Heart left ventricle (tissue), 16 donors: Measurements from ENCODE around the gene TPBGL. TPM values are rescaled to one million over a fixed set of nuclear protein-coding genes. Genes with fewer than 3 reads are reported as not detected.

Experiments
- ATAC-seq, 4 donors: fragments of 200-7000 bp; cut with Tn5 transposase; one replicate each; pipeline ENCODE4 v1.9.1; 2020 to 2022; ENCODE audit warnings: moderate library complexity in 4 of 4, mild to moderate bottlenecking in 3 of 4, moderate number of reproducible peaks in 1 of 4
- DNase-seq, 5 donors: peaks; one replicate each; pipeline ENCODE4 v3.0.0-alpha.2; 2020
- H3K27ac ChIP-seq, 12 donors: fragments of 200-600 bp; sonication (generic) in 4 of 12; one replicate each; pipeline versions ENCODE4 v1.5.0 to v1.8.0; 2016 to 2022; ENCODE audit warnings: mild to moderate bottlenecking in 2 of 12
- H3K27me3 ChIP-seq, 9 donors: fragments of 200-600 bp; sonication (generic) in 2 of 9; one replicate each; pipeline versions ENCODE4 v1.5.1 to v1.8.0; 2016 to 2022; ENCODE audit warnings: mild to moderate bottlenecking in 3 of 9
- H3K36me3 ChIP-seq, 9 donors: fragments of 200-600 bp; sonication (generic) in 2 of 9; one replicate each; pipeline versions ENCODE4 v1.5.0 to v1.8.0; 2018 to 2022; ENCODE audit warnings: mild to moderate bottlenecking in 2 of 9
- H3K4me1 ChIP-seq, 12 donors: fragments of 200-600 bp; sonication (generic) in 4 of 12; one replicate each; pipeline versions ENCODE4 v1.5.0 to v1.8.0; 2016 to 2022; ENCODE audit warnings: mild to moderate bottlenecking in 3 of 12
- H3K4me3 ChIP-seq, 12 donors: fragments of 200-600 bp; sonication (generic) in 4 of 12; one replicate each; pipeline versions ENCODE4 v1.5.0 to v1.8.0; 2017 to 2022; ENCODE audit warnings: mild to moderate bottlenecking in 9 of 12, moderate library complexity in 4 of 12
- H3K9me3 ChIP-seq, 12 donors: fragments of 200-600 bp; sonication (generic) in 4 of 12; one replicate each; pipeline versions ENCODE4 v1.5.0 to v1.8.0; 2016 to 2022; ENCODE audit warnings: mild to moderate bottlenecking in 1 of 12
- POLR2A ChIP-seq, 2 donors: fragments of 450-650 bp; IDR thresholded peaks; one replicate each; pipeline ENCODE4 v1.6.1; 2017; ENCODE audit warnings: antibody characterized with exemption in 2 of 2, mild to moderate bottlenecking in 2 of 2, moderate library complexity in 2 of 2
- WGBS, 4 donors: extraction: QIAGEN DNeasy Blood & Tissue Kit in 2 of 4; methylation state at CpG; one replicate each; pipeline versions ENCODE4 v1.1.5 to v1.1.7; 2013 to 2018; 5-methylcytosine and 5-hydroxymethylcytosine counted together
- intact Hi-C, 10 donors: fragments of 100-400 bp; cut with DNase I; formaldehyde crosslinking; loops; one replicate each; pipeline versions ENCODE4 v1.11.1 to v1.14.2; 2022
- polyA plus RNA-seq, 2 donors: library from polyadenylated mRNA; stranded (reverse); fragments of 200-250 nt; gene quantifications; one replicate each; pipeline ENCODE4 v1.2.3, GENCODE V29; 2013
- total RNA-seq, 9 donors: library from RNA; depleted of rRNA in 2 of 9; stranded (reverse); fragments of >200 nt in 2 of 9; fragmentation: NEBNext Ultra II Directional in 3 of 9; extraction: Animal tissue kit (Norgen Biotek cat#: 25700) in 3 of 9; gene quantifications; one replicate each; pipeline versions ENCODE4 v1.1.0 to v1.2.4, GENCODE V29; 2016 to 2023
- TF ChIP-seq, protein P1 (sequence below), 12 donors: fragments of 200-600 bp; sonication (generic) in 4 of 12; IDR thresholded peaks; one replicate each; pipeline versions ENCODE4 v1.5.0 to v1.8.0; 2018 to 2022; ENCODE audit warnings: antibody characterized with exemption in 12 of 12, mild to moderate bottlenecking in 5 of 12
- donor health status: ischemic (EF 13 %, LVEDD 7.1; RV severe dilation, severe dysfunction).
- donor health status: healthy with polysubstance abuse.
- donor health status: DM: no; HTN: yes; CAD: no.
- donor health status: DM: no; HTN: no; CAD: no.
- donor health status: ischemic (EF 25% LVEDD 6.9; RV normal size, moderate dysfunction).
- donor health status: ischemic (EF 25% LVEDD 5.7; RV mildly dilated, moderate dysfunction).
- donor health status: healthy.
- donor health status: DM: yes; HTN: yes; CAD: no.
- donor health status: ischemic (EF 35%, LVEDD 5.7; RV mildly dilated, moderate dysfunction).
- donor health status: nonischemic (EF 11% LVEDD 7.7; RV severe dilation, severe dysfunction).
- donor health status: DM: yes; HTN: yes; CAD: no.
- donor health status: PGD.
- donor health status: ischemic (EF 29% LVEDD 5.4; RV normal size, mild dysfunction).
- donor health status: nonischemic (EF 23%, LVEDD 6.1; RV moderate dilation, normal function).

The TPBGL gene
- total and polyA plus RNA-seq, 11 donors, result 0.07 to 1.0 (median 0.14) TPM; not detected in 5

GRCh38 chr11:75277991-75278790, 37.6 kb downstream of the TPBGL start:
- ATAC-seq (no peak), DNase-seq (peak in 3 of 5 donors; percentile 18 to 25 (median 22))
- Histone ChIP-seq H3K4me3 (no peak overlapping the region), H3K36me3 (peaks cover 0 to 93% (median 65%) of the 10 kb centered on the region in 9 donors), H3K27ac (no peak overlapping the region), H3K9me3 (no peaks in the 10 kb centered on the region), H3K4me1 (peaks cover 0 to 37% (median 14%) of the 10 kb centered on the region in 12 donors), H3K27me3 (no peaks in the 10 kb centered on the region)
- TF ChIP-seq POLR2A (IDR thresholded peaks at IDR 0.05), result no peak
- TF ChIP-seq, protein P1, sequence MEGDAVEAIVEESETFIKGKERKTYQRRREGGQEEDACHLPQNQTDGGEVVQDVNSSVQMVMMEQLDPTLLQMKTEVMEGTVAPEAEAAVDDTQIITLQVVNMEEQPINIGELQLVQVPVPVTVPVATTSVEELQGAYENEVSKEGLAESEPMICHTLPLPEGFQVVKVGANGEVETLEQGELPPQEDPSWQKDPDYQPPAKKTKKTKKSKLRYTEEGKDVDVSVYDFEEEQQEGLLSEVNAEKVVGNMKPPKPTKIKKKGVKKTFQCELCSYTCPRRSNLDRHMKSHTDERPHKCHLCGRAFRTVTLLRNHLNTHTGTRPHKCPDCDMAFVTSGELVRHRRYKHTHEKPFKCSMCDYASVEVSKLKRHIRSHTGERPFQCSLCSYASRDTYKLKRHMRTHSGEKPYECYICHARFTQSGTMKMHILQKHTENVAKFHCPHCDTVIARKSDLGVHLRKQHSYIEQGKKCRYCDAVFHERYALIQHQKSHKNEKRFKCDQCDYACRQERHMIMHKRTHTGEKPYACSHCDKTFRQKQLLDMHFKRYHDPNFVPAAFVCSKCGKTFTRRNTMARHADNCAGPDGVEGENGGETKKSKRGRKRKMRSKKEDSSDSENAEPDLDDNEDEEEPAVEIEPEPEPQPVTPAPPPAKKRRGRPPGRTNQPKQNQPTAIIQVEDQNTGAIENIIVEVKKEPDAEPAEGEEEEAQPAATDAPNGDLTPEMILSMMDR (IDR thresholded peaks at IDR 0.05), result no peak
- 83 to 90% (median 86%) methylated on average over 9 to 13 of the region's 13 CpGs for WGBS, 4 donors
- intact Hi-C loops, result no loop called here

GRCh38 chr11:75279273-75279672, 38.7 kb downstream of the TPBGL start:
- intact Hi-C loops, result no loop called here
- DNase-seq, result peak in 3 of 5 donors; percentile 10 to 11 (median 10)
- no peak for TF ChIP-seq POLR2A (IDR thresholded peaks at IDR 0.05)
- TF ChIP-seq, protein P1 (IDR thresholded peaks at IDR 0.05), result no peak
- Histone ChIP-seq H3K27me3 (no peaks in the 10 kb centered on the region), H3K36me3 (peaks cover 0 to 93% (median 56%) of the 10 kb centered on the region in 9 donors), H3K4me1 (peaks cover 0 to 37% (median 14%) of the 10 kb centered on the region in 12 donors), H3K4me3 (no peak overlapping the region), H3K27ac (peak overlapping the region in 2 of 12 donors; percentile 43 to 44), H3K9me3 (no peaks in the 10 kb centered on the region)
- WGBS, 4 donors, result 45 to 76% (median 60%) methylated on average over 5 of the region's 5 CpGs
- ATAC-seq, result peak in 1 of 4 donors; percentile 25

- no peaks in the 10 kb centered on the region for H3K9me3 ChIP-seq
- intact Hi-C loops, result loop anchor here (1.0 to 10.0 kb wide), 11 partner anchors 37 to 255 kb away; partner anchors contain the start of gene GDPD5 (in 1 of the 10)
- peaks cover 0 to 99% (median 56%) of the 10 kb centered on the region in 9 donors for H3K36me3 ChIP-seq
- WGBS, 4 donors, result 8 to 11% (median 9%) methylated on average over 8 to 9 of the region's 9 CpGs
- TF ChIP-seq, protein P1 (IDR thresholded peaks at IDR 0.05), result peak; percentile 93 to 100 (median 99)
- no peak for TF ChIP-seq POLR2A (IDR thresholded peaks at IDR 0.05)
- ATAC-seq (peak; percentile 77 to 90 (median 84)), DNase-seq (peak; percentile 69 to 86 (median 82))
- H3K4me3 ChIP-seq, result no peak overlapping the region
- peak overlapping the region in 6 of 12 donors; percentile 2 to 43 (median 22) for H3K27ac ChIP-seq
- H3K4me1 ChIP-seq, result peaks cover 0 to 31% (median 14%) of the 10 kb centered on the region in 12 donors
- no peaks in the 10 kb centered on the region for H3K27me3 ChIP-seq
These were observed 39.7 kb downstream of the TPBGL start for GRCh38 chr11:75280227-75280701.
